Smooth muscle cell (in vitro differentiated cells): Measurements from ENCODE around the gene MBNL2. TPM values are rescaled to one million over a fixed set of nuclear protein-coding genes. Genes with fewer than 3 reads are reported as not detected.
A peak's percentile ranks its signal among the peaks of the same experiment; 100 is the strongest.

Experiments
- DNase-seq: peaks from one replicate; lab custom pipeline; 2025; ENCODE audit not compliant: unreplicated experiment; lab: John Stamatoyannopoulos, UW
- H2AFZ ChIP-seq: fragments of 200-600 bp; sonication (generic); 2 replicates; pipeline ENCODE4 v1.6.0; 2016; ENCODE audit warnings: antibody characterized with exemption, low read depth, mild to moderate bottlenecking
- H3F3A ChIP-seq: fragments of 200-600 bp; sonication (generic); 2 replicates; pipeline ENCODE4 v1.6.0; 2017; ENCODE audit warnings: antibody characterized with exemption, low read depth
- H3K27ac ChIP-seq: fragments of 200-600 bp; sonication (generic); 2 replicates; pipeline ENCODE4 v1.5.1; 2016; ENCODE audit warnings: low read depth, mild to moderate bottlenecking
- H3K27me3 ChIP-seq: fragments of 200-600 bp; sonication (generic); 2 replicates; pipeline ENCODE4 v1.6.1; 2016; ENCODE audit warnings: low read depth, mild to moderate bottlenecking
- H3K36me3 ChIP-seq: fragments of 200-600 bp; sonication (generic); 2 replicates; pipeline ENCODE4 v1.5.1; 2016; ENCODE audit warnings: low read depth
- H3K4me1 ChIP-seq: fragments of 200-600 bp; sonication (generic); 2 replicates; pipeline ENCODE4 v1.5.1; 2016; ENCODE audit warnings: low read depth
- H3K4me2 ChIP-seq: fragments of 200-600 bp; sonication (generic); 2 replicates; pipeline ENCODE4 v1.6.0; 2016; ENCODE audit warnings: mild to moderate bottlenecking
- H3K4me3 ChIP-seq: fragments of 200-600 bp; sonication (generic); 2 replicates; pipeline ENCODE4 v1.5.1; 2016; ENCODE audit warnings: mild to moderate bottlenecking
- H3K79me2 ChIP-seq: fragments of 200-600 bp; sonication (generic); 2 replicates; pipeline ENCODE4 v1.6.0; 2016; ENCODE audit warnings: low read depth, mild to moderate bottlenecking
- H3K9ac ChIP-seq: fragments of 200-600 bp; sonication (generic); 2 replicates; pipeline ENCODE4 v1.6.0; 2016; ENCODE audit warnings: low read depth
- H3K9me3 ChIP-seq: fragments of 200-600 bp; sonication (generic); replicated peaks from 2 replicates; pipeline ENCODE4 v1.5.1; 2016; ENCODE audit warnings: low read depth
- H4K20me1 ChIP-seq: fragments of 200-600 bp; sonication (generic); 2 replicates; pipeline ENCODE4 v1.6.0; 2016; ENCODE audit warnings: low read depth
- WGBS: methylation state at CpG from one replicate; pipeline ENCODE4 v1.1.7; 2016; ENCODE audit warnings: low lambda C conversion rate; 5-methylcytosine and 5-hydroxymethylcytosine counted together
- polyA plus RNA-seq: library from polyadenylated mRNA; unstranded; fragments of >200 nt; fragmentation: Nextera tagmentation; extraction: Ambion mirVana; gene quantifications from 2 replicates; pipeline ENCODE4 v1.2.1, GENCODE V29; 2016
- total RNA-seq: library from RNA; depleted of rRNA; stranded (reverse); fragments of >200 nt; gene quantifications from 2 replicates; pipeline ENCODE4 v1.2.3, GENCODE V29; 2014
- TF ChIP-seq, protein P1 (sequence below): fragments of 200-600 bp; sonication (generic); IDR thresholded peaks from 2 replicates; pipeline ENCODE4 v1.5.1; 2017; ENCODE audit warnings: borderline replicate concordance, mild to moderate bottlenecking, antibody characterized with exemption; ENCODE audit not compliant: insufficient read depth, poor library complexity, severe bottlenecking

MBNL2 gene
- total and polyA plus RNA-seq, 2 experiments from 2014 or later, result 33.7 to 120 TPM

DNA sequence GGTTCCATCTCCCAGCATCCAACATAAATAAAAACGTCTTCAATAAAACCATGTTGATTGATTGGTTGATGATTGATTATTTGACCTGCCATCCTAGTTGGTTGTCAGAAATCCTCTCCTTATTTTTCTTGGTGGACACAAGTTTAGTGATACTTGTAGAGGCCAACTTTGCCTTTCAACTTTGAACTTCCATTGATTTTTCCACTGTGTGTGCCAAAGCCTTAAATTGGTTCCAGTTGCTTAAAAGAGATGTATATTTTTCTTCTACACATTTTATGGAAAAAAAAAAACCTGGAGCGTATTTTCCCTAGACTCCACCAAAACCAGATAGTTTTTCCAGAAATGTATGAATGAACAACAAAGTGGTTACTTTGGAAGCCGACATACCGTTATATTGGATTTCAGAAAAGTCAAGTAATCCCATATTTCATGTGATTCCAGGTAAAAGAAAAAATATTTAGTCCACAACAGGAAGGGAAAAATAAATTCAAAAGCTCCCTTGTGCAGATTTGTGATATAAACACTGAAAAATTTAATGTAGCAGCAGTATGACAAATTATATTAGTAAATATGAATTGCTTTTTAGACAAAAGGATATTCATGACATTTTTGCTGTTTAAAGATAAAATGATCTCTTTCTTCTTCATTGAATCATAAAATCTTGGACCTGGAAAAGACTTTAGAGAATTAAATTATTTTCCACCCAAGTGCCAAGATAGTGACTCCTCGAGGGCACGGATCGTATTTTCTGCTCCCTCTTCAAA, 85.2 kb downstream of the MBNL2 start:
- Histone ChIP-seq H3K27me3 (no peaks in the 10 kb centered on the region), H3K4me2 (peak overlapping the region; percentile 34), H3K36me3 (no peaks in the 10 kb centered on the region), H3K4me1 (peaks cover 18% of the 10 kb centered on the region), H3K79me2 (peaks cover 72% of the 10 kb centered on the region), H3K27ac (peak overlapping the region; percentile 78), H4K20me1 (peaks cover 95% of the 10 kb centered on the region), H3K4me3 (no peak overlapping the region), H3K9ac (no peak overlapping the region), H2AFZ (no peak overlapping the region), H3K9me3 (no peaks in the 10 kb centered on the region), H3F3A (peaks cover 11% of the 10 kb centered on the region)
- TF ChIP-seq, protein P1, sequence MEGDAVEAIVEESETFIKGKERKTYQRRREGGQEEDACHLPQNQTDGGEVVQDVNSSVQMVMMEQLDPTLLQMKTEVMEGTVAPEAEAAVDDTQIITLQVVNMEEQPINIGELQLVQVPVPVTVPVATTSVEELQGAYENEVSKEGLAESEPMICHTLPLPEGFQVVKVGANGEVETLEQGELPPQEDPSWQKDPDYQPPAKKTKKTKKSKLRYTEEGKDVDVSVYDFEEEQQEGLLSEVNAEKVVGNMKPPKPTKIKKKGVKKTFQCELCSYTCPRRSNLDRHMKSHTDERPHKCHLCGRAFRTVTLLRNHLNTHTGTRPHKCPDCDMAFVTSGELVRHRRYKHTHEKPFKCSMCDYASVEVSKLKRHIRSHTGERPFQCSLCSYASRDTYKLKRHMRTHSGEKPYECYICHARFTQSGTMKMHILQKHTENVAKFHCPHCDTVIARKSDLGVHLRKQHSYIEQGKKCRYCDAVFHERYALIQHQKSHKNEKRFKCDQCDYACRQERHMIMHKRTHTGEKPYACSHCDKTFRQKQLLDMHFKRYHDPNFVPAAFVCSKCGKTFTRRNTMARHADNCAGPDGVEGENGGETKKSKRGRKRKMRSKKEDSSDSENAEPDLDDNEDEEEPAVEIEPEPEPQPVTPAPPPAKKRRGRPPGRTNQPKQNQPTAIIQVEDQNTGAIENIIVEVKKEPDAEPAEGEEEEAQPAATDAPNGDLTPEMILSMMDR, result no peak
- WGBS, result 74% methylated on average over 7 of the region's 7 CpGs
- no peak for DNase-seq

GRCh38 chr13:97307882-97308624, 85.9 kb downstream of the MBNL2 start:
- peak overlapping the region; percentile 53 for H3K4me2 ChIP-seq
- DNase-seq, result no peak
- peaks cover 18% of the 10 kb centered on the region for H3K4me1 ChIP-seq
- no peaks in the 10 kb centered on the region for H3K9me3 ChIP-seq
- TF ChIP-seq, protein P1, result no peak
- H3K4me3 ChIP-seq, result no peak overlapping the region
- H3K36me3 ChIP-seq, result no peaks in the 10 kb centered on the region
- H3K27ac ChIP-seq, result peak overlapping the region; percentile 78
- H3K27me3 ChIP-seq, result no peaks in the 10 kb centered on the region
- peaks cover 72% of the 10 kb centered on the region for H3K79me2 ChIP-seq
- WGBS, result 36% methylated on average over 3 of the region's 3 CpGs
- no peak overlapping the region for H2AFZ ChIP-seq
- H3F3A ChIP-seq, result peaks cover 11% of the 10 kb centered on the region
- peaks cover 95% of the 10 kb centered on the region for H4K20me1 ChIP-seq
- H3K9ac ChIP-seq, result no peak overlapping the region

DNA sequence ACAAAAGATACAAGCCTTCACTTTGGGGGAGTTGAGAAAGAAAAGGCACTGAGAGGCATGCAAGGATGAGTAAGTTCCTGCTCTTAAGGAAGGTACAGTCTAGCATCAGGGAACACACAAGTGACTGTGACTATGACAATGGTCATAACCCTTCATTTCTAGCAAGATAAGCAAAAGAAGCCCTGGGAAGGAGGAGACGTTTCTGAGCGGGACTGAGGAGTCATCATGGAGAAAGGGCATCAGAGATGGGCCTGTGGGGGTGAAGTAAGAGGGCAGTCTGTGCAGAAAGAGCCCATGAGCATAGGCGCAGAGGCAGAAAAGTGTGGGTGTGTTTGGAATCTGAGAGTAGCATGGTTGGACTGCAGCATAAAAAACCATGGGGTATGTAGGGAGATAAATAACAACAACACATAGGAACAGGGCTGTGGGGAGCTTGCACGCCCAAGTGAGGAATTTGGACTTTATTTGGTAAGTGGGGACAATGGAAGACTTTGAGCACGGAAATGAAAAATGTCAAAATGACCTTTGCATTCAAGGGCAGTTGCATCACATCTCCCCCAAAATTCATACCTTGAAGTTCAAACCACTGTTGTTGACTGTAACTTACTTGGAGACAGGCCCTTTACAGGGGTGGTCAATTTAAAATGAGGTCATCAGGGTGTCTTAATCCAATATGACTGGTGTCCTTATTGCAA, 86.7 kb downstream of the MBNL2 start:
- no peak overlapping the region for H3K4me3 ChIP-seq
- peak overlapping the region; percentile 78 for H3K27ac ChIP-seq
- peaks cover 18% of the 10 kb centered on the region for H3K4me1 ChIP-seq
- H3K4me2 ChIP-seq, result peak overlapping the region; percentile 53
- no peaks in the 10 kb centered on the region for H3K27me3 ChIP-seq
- H3K9ac ChIP-seq, result no peak overlapping the region
- peaks cover 74% of the 10 kb centered on the region for H3K79me2 ChIP-seq
- DNase-seq, result no peak
- peaks cover 11% of the 10 kb centered on the region for H3F3A ChIP-seq
- H3K9me3 ChIP-seq, result no peaks in the 10 kb centered on the region
- H2AFZ ChIP-seq, result no peak overlapping the region
- H4K20me1 ChIP-seq, result peaks cover 95% of the 10 kb centered on the region
- 39% methylated on average over 5 of the region's 5 CpGs for WGBS
- H3K36me3 ChIP-seq, result no peaks in the 10 kb centered on the region
- TF ChIP-seq, protein P1, result no peak
